Neural progenitor cell (in vitro differentiated cells): Measurements from ENCODE around the gene CA12.

Experiments
- EZH2 ChIP-seq: fragments of 200-600 bp; sonication (generic); IDR thresholded peaks from 2 replicates; pipeline ENCODE4 v1.6.1; 2017; ENCODE audit warnings: antibody characterized with exemption, mild to moderate bottlenecking, moderate library complexity
- EZH2phosphoT487 ChIP-seq: fragments of 200-600 bp; sonication (generic); IDR thresholded peaks from 2 replicates; pipeline ENCODE4 v1.6.1; 2017; ENCODE audit warnings: antibody characterized with exemption
- TF ChIP-seq, protein P1 (sequence below): fragments of 200-600 bp; sonication (generic); IDR thresholded peaks from 2 replicates; pipeline ENCODE4 v1.5.1; 2017; ENCODE audit warnings: antibody characterized with exemption, mild to moderate bottlenecking

DNA sequence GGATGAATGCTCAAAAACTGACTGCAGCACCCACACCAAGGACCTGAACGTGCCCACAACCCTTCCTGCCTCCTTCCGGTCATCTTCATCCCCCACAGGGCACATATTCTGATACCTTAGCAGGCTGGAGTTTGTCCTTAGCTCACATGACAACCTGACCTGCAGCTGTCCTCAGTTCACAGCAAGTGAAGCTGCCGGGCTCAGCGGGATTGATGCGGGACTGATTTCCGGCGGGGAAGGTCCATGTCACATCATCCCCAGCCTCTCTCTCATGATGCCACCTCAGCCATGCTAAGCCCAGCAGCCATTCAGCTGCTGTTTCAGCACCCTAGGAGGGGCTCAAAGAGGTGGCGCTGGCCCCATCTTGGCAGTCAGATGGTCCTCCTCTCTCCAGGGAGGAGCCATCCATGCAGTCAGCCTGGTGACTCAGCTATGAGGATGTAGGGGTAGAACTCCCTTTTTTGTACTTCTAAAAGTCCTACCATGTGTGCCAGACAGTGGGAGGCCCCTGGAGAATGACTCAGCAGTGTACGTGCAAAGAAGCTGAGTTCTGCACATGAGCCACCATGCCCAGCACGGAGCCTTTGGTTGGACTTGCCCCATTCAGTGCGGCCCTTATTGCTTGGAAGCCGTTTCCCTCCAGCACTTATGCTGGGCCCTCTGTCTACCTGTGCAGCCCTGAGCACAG lies 9.5 kb downstream of the CA12 start:
- TF ChIP-seq, protein P1, sequence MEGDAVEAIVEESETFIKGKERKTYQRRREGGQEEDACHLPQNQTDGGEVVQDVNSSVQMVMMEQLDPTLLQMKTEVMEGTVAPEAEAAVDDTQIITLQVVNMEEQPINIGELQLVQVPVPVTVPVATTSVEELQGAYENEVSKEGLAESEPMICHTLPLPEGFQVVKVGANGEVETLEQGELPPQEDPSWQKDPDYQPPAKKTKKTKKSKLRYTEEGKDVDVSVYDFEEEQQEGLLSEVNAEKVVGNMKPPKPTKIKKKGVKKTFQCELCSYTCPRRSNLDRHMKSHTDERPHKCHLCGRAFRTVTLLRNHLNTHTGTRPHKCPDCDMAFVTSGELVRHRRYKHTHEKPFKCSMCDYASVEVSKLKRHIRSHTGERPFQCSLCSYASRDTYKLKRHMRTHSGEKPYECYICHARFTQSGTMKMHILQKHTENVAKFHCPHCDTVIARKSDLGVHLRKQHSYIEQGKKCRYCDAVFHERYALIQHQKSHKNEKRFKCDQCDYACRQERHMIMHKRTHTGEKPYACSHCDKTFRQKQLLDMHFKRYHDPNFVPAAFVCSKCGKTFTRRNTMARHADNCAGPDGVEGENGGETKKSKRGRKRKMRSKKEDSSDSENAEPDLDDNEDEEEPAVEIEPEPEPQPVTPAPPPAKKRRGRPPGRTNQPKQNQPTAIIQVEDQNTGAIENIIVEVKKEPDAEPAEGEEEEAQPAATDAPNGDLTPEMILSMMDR: no peak
- TF ChIP-seq EZH2 (no peak), EZH2phosphoT487 (no peak)
